HepG2 (cell line): Measurements from ENCODE around the gene GPR17. TPM values are rescaled to one million over a fixed set of nuclear protein-coding genes. Genes with fewer than 3 reads are reported as not detected.

Experiments
- DBP ChIP-seq: sonication (generic); formaldehyde crosslinking; IDR thresholded peaks from 2 replicates; pipeline ENCODE4 v1.4.0; 2020; ENCODE audit warnings: missing genetic modification reagents; ENCODE audit errors: not compliant biosample characterization
- DR1 ChIP-seq: sonication (generic); formaldehyde crosslinking; IDR thresholded peaks from 2 replicates; pipeline ENCODE4 v1.8.0; 2021; ENCODE audit warnings: mild to moderate bottlenecking, missing genetic modification reagents, inconsistent platforms
- FLYWCH1 ChIP-seq: sonication (generic); formaldehyde crosslinking; IDR thresholded peaks from 2 replicates; pipeline ENCODE4 v1.8.1; 2023; ENCODE audit warnings: mild to moderate bottlenecking, missing genetic modification reagents
- FOSL2 ChIP-seq: sonication (generic); formaldehyde crosslinking; IDR thresholded peaks from 2 replicates; pipeline ENCODE4 v1.4.0; 2020; ENCODE audit warnings: missing genetic modification reagents
- IKZF1 ChIP-seq: fragments of 450-650 bp; IDR thresholded peaks from 2 replicates; pipeline ENCODE4 v1.7.1; 2016
- KAT2B ChIP-seq: fragments of 150-350 bp; IDR thresholded peaks from 2 replicates; pipeline ENCODE4 v1.6.1; 2014; ENCODE audit warnings: low read depth, low read length, borderline replicate concordance
- KAT8 ChIP-seq: IDR thresholded peaks from 2 replicates; pipeline ENCODE4 v1.6.1; 2016; ENCODE audit warnings: missing genetic modification reagents, missing compliant biosample characterization
- KLF16 ChIP-seq, 2 experiments: sonication (generic) in 1 of 2; formaldehyde crosslinking in 1 of 2; IDR thresholded peaks; 2 replicates each; pipeline versions ENCODE4 v1.6.1 to v1.8.0; 2016 to 2023; ENCODE audit warnings: missing genetic modification reagents in 2 of 2, missing compliant biosample characterization in 1 of 2
- MIXL1 ChIP-seq: IDR thresholded peaks from 2 replicates; pipeline ENCODE4 v1.6.1; 2016
- NAIF1 ChIP-seq: sonication (generic); formaldehyde crosslinking; IDR thresholded peaks from 2 replicates; pipeline ENCODE4 v1.5.0; 2020; ENCODE audit warnings: mild to moderate bottlenecking, missing genetic modification reagents, borderline replicate concordance
- NCOR1 ChIP-seq: fragments of 200-600 bp; sonication (generic); IDR thresholded peaks from 2 replicates; pipeline ENCODE4 v1.7.0; 2017; ENCODE audit warnings: antibody characterized with exemption, low read length, borderline replicate concordance
- NR2F2 ChIP-seq: IDR thresholded peaks from 2 replicates; pipeline ENCODE4 v1.6.1; 2012; ENCODE audit warnings: low read depth, inconsistent platforms, borderline replicate concordance
- SMYD3 ChIP-seq: sonication (generic); formaldehyde crosslinking; IDR thresholded peaks from 2 replicates; pipeline ENCODE4 v1.8.1; 2023; ENCODE audit warnings: mild to moderate bottlenecking, missing genetic modification reagents
- TBL1XR1 ChIP-seq: fragments of 150-350 bp; IDR thresholded peaks from 2 replicates; pipeline ENCODE4 v1.6.1; 2014; ENCODE audit warnings: borderline replicate concordance, low read length; ENCODE audit not compliant: partially characterized antibody
- TBP ChIP-seq: sonication (generic); formaldehyde crosslinking; IDR thresholded peaks from 2 replicates; pipeline ENCODE4 v1.5.0; 2020; ENCODE audit warnings: missing genetic modification reagents
- TCF12 ChIP-seq, 2 experiments: fragments of 450-650 bp in 1 of 2; sonication (generic) in 1 of 2; formaldehyde crosslinking in 1 of 2; IDR thresholded peaks; 2 replicates each; pipeline versions ENCODE4 v1.6.1 to v1.8.0; 2017 to 2022; ENCODE audit warnings: antibody characterized with exemption in 1 of 2, mild to moderate bottlenecking in 1 of 2, missing genetic modification reagents in 1 of 2, moderate library complexity in 1 of 2
- ZC3H13 ChIP-seq: sonication (generic); formaldehyde crosslinking; IDR thresholded peaks from 2 replicates; pipeline ENCODE4 v1.8.1; 2023; ENCODE audit warnings: mild to moderate bottlenecking, missing genetic modification reagents, moderate library complexity
- ZMAT3 ChIP-seq: sonication (generic); formaldehyde crosslinking; conservative IDR thresholded peaks from 2 replicates; pipeline ENCODE4 v1.7.0; 2021; ENCODE audit warnings: missing genetic modification reagents
- ZNF101 ChIP-seq: sonication (generic); formaldehyde crosslinking; IDR thresholded peaks from 2 replicates; pipeline ENCODE4 v1.4.0; 2020; ENCODE audit warnings: mild to moderate bottlenecking, low read depth, missing genetic modification reagents, borderline replicate concordance
- ZNF225 ChIP-seq: sonication (generic); formaldehyde crosslinking; IDR thresholded peaks from 2 replicates; pipeline ENCODE4 v1.4.0; 2020; ENCODE audit warnings: mild to moderate bottlenecking, missing genetic modification reagents
- ZNF362 ChIP-seq: sonication (generic); formaldehyde crosslinking; IDR thresholded peaks from 2 replicates; pipeline ENCODE4 v1.4.0; 2020; ENCODE audit warnings: missing genetic modification reagents, mild to moderate bottlenecking, borderline replicate concordance
- ZNF446 ChIP-seq: sonication (generic); formaldehyde crosslinking; IDR thresholded peaks from 2 replicates; pipeline ENCODE4 v1.5.0; 2020; ENCODE audit warnings: mild to moderate bottlenecking, missing genetic modification reagents
- ZNF563 ChIP-seq: sonication (generic); formaldehyde crosslinking; IDR thresholded peaks from 2 replicates; pipeline ENCODE4 v1.8.0; 2022; ENCODE audit warnings: mild to moderate bottlenecking, moderate library complexity, missing genetic modification reagents
- ZNF747 ChIP-seq: sonication (generic); formaldehyde crosslinking; IDR thresholded peaks from 2 replicates; pipeline ENCODE4 v1.8.1; 2023; ENCODE audit warnings: missing genetic modification reagents, mild to moderate bottlenecking, borderline replicate concordance
- polyA plus RNA-seq, 8 experiments: library from polyadenylated mRNA; depleted of rRNA in 3 of 8; stranded (reverse) in 7 of 8; unstranded in 1 of 8; fragments of >200 nt; fragmentation: Illumina TruSeq in 4 of 8; extraction: Trizol in 4 of 8; gene quantifications; 2 replicates each; pipeline versions ENCODE4 v1.2.1 to v1.2.3, GENCODE V29; 2011 to 2016; ENCODE audit warnings: low read depth in 4 of 8, missing spikeins in 1 of 8, mixed read lengths in 1 of 8; ENCODE audit not compliant: insufficient read depth in 1 of 8
- total RNA-seq, 5 experiments: library from RNA; depleted of rRNA; stranded (reverse); fragments of >200 nt; fragmentation: Illumina TruSeq; extraction: Trizol; gene quantifications; 2 replicates each; pipeline ENCODE4 v1.2.3, GENCODE V29; 2016; ENCODE audit warnings: low read depth in 1 of 5

Gene GPR17
- total and polyA plus RNA-seq, 2 of the 13 experiments (the other 11 are each of a cell fraction or from before 2014, with no cell fraction given) = not detected

GRCh38 chr2:127701193-127701650, 55.3 kb downstream of the GPR17 start, which contains the start of gene SFT2D3 (continued):
- peak; percentile 89; the same call in 1 of the 2 replicates for TF ChIP-seq SMYD3 (CRISPR knock-in tag)
- peak; percentile 10 for TF ChIP-seq TBL1XR1
- TF ChIP-seq KAT2B = no peak
- TF ChIP-seq IKZF1 = no peak
- TF ChIP-seq ZNF225 = no peak; the same call in 1 of the 2 replicates
- TF ChIP-seq NAIF1 (CRISPR knock-in tag) = peak; percentile 56; the same call in 1 of the 2 replicates
- TF ChIP-seq FLYWCH1 (CRISPR knock-in tag) = no peak
- TF ChIP-seq TBP (CRISPR knock-in tag) = no peak
- TF ChIP-seq ZNF563 (CRISPR knock-in tag) = no peak; the same call in 1 of the 2 replicates
- TF ChIP-seq KLF16 (CRISPR knock-in tag; IDR thresholded peaks at IDR 0.05) = peak in 1 of 2 experiments; percentile 92; a peak in 2 of 4 replicates
- TF ChIP-seq DBP (CRISPR knock-in tag) = no peak
- 0 out of 2 replicates have a peak, but pooled peaks have one; percentile 14 for TF ChIP-seq ZMAT3 (CRISPR knock-in tag)
- peak; percentile 95 for TF ChIP-seq KAT8 (CRISPR knock-in tag)
- 0 out of 2 replicates have a peak, but pooled peaks have one; percentile 35 for TF ChIP-seq ZNF362 (CRISPR knock-in tag)
- TF ChIP-seq ZNF747 = peak; percentile 19; the same call in 1 of the 2 replicates
- peak; percentile 51 for TF ChIP-seq FOSL2 (CRISPR knock-in tag)
- peak; percentile 95 for TF ChIP-seq ZNF446 (CRISPR knock-in tag)
- peak; percentile 100 for TF ChIP-seq DR1
- TF ChIP-seq NCOR1 = no peak
- peak; percentile 86; the same call in 1 of the 2 replicates for TF ChIP-seq ZC3H13 (CRISPR knock-in tag)
- TF ChIP-seq MIXL1 = peak; percentile 57; the same call in 1 of the 2 replicates
- TF ChIP-seq TCF12 (IDR thresholded peaks at IDR 0.05) = no peak
- TF ChIP-seq TCF12 (CRISPR knock-in tag; IDR thresholded peaks at IDR 0.05) = no peak; the same call in 1 of the 2 replicates
- no peak; the same call in 1 of the 2 replicates for TF ChIP-seq NR2F2
- TF ChIP-seq ZNF101 (CRISPR knock-in tag) = 0 out of 2 replicates have a peak, but pooled peaks have one; percentile 44
